Activated CD8-positive, alpha-beta memory T cell treated with anti-CD3 and anti-CD28 coated beads, Interleukin-2, amount 10 ng/mL, durations not matched to agents 7 days and 5 days (primary cell): ENCODE data around the gene NOXA1. TPM values are rescaled to one million over a fixed set of nuclear protein-coding genes. Genes with fewer than 3 reads are reported as not detected.

Source experiments
- microRNA-seq: library from miRNA; unstranded; fragments of <30 nt; microRNA quantifications from one replicate; pipeline ENCODE4 v1.2.0, GENCODE V29; 2022
- total RNA-seq, 2 experiments: library from RNA; stranded (reverse); gene quantifications; one replicate each; pipeline ENCODE4 v1.2.3, GENCODE V29; 2021

NOXA1 gene
- total RNA-seq, 2 experiments from 2014 or later, result 0.30 to 0.53 TPM

Small RNAs within 50 kb of the gene (microRNA-seq; reads per million reads assigned to microRNA genes)
- gene MIR7114, result 1.3 reads per million

Other genes starting within 250 kb of the NOXA1 start
- 10 to 100 TPM; 59.8 to 69.7 TPM for gene ANAPC2, start 234.8 kb upstream of the NOXA1 start, total RNA-seq
- gene SSNA1, start 234.7 kb upstream of the NOXA1 start, total RNA-seq, result 10 to 100 TPM; 80.2 to 91.3 TPM
- 10 to 100 TPM; 11.1 to 13.3 TPM for gene TPRN, start 222.7 kb upstream of the NOXA1 start, total RNA-seq
- 10 to 100 TPM; 32.2 to 36.9 TPM for gene TMEM203, start 217.7 kb upstream of the NOXA1 start, total RNA-seq
- gene NDOR1, start 217.7 kb upstream of the NOXA1 start, total RNA-seq, result 10 to 100 TPM; 50.1 to 50.6 TPM
- gene RNF208, start 201.2 kb upstream of the NOXA1 start, total RNA-seq, result 1 to 10 TPM; 2.9 to 3.0 TPM
- gene CYSRT1, start 198.2 kb upstream of the NOXA1 start, total RNA-seq, result under 1 TPM; 0.53 to 0.89 TPM
- not detected for gene RNF224, start 195.9 kb upstream of the NOXA1 start, total RNA-seq
- not detected for gene SLC34A3, start 192.5 kb upstream of the NOXA1 start, total RNA-seq
- 100 to 1,000 TPM; 353 to 375 TPM for gene TUBB4B, start 182.1 kb upstream of the NOXA1 start, total RNA-seq
- not detected for gene STPG3, start 172.1 kb upstream of the NOXA1 start, total RNA-seq
- gene NELFB, start 168.1 kb upstream of the NOXA1 start, total RNA-seq, result 10 to 100 TPM; 70.8 to 75.3 TPM
- gene TOR4A, start 145.7 kb upstream of the NOXA1 start, total RNA-seq, result 10 to 100 TPM; 10.9 to 13.3 TPM
- 1 to 10 TPM; 1.6 to 4.5 TPM for gene NRARP, start 121.1 kb upstream of the NOXA1 start, total RNA-seq
- gene EXD3, start 231 bp upstream of the NOXA1 start, total RNA-seq, result 10 to 100 TPM in 1 of 2 experiments, 1 to 10 TPM in 1; 9.2 to 19.8 TPM
- not detected for gene ENTPD8, start 18.0 kb downstream of the NOXA1 start, total RNA-seq
- gene NSMF, start 35.9 kb downstream of the NOXA1 start, total RNA-seq, result 10 to 100 TPM; 35.8 to 42.1 TPM
- gene PNPLA7, start 127.0 kb downstream of the NOXA1 start, total RNA-seq, result 1 to 10 TPM; 3.0 to 3.2 TPM
- 10 to 100 TPM; 57.9 to 58.3 TPM for gene MRPL41, start 128.5 kb downstream of the NOXA1 start, total RNA-seq
- 10 to 100 TPM; 39.9 to 45.1 TPM for gene DPH7, start 155.5 kb downstream of the NOXA1 start, total RNA-seq
- gene ZMYND19, start 167.1 kb downstream of the NOXA1 start, total RNA-seq, result 10 to 100 TPM; 34.0 to 46.0 TPM
- gene ARRDC1, start 182.3 kb downstream of the NOXA1 start, total RNA-seq, result 10 to 100 TPM; 49.0 to 50.1 TPM
- gene EHMT1, start 195.6 kb downstream of the NOXA1 start, total RNA-seq, result 100 to 1,000 TPM in 1 of 2 experiments, 10 to 100 TPM in 1; 99.9 to 130 TPM